Body of pancreas (tissue), 4 donors: ENCODE data around the gene LAPTM5. TPM values are rescaled to one million over a fixed set of nuclear protein-coding genes. Genes with fewer than 3 reads are reported as not detected.

Source experiments
- ATAC-seq: fragments of 150-250 bp; one replicate; pipeline ENCODE4 v1.9.1; 2016
- DNase-seq, 4 donors: peaks; one replicate each; pipeline ENCODE4 v3.0.0-alpha.2; 2019
- H3K27ac ChIP-seq, 4 donors: fragments of 200-600 bp; sonication (generic); 1 replicate in 3 of 4; 2 replicates in 1 of 4; pipeline versions ENCODE4 v1.5.1 to v1.6.1; 2016 to 2019; ENCODE audit warnings: mild to moderate bottlenecking in 1 of 4, mixed read lengths in 1 of 4, moderate library complexity in 1 of 4
- H3K27me3 ChIP-seq, 2 donors: fragments of 200-600 bp; sonication (generic); one replicate each; pipeline ENCODE4 v1.6.0; 2016; ENCODE audit warnings: mild to moderate bottlenecking in 1 of 2
- H3K36me3 ChIP-seq, 2 donors: fragments of 200-600 bp; sonication (generic); replicated peaks in 1 of 2; 2 replicates each; pipeline ENCODE4 v1.5.1; 2016; ENCODE audit warnings: low read depth in 2 of 2; ENCODE audit not compliant: insufficient read depth in 1 of 2
- H3K4me1 ChIP-seq: fragments of 200-600 bp; sonication (generic); one replicate; pipeline ENCODE4 v1.6.0; 2016
- H3K4me3 ChIP-seq, 2 donors: fragments of 200-600 bp; sonication (generic); 1 replicate in 1 of 2; 2 replicates in 1 of 2; pipeline ENCODE4 v1.5.1; 2016 to 2019
- H3K9me3 ChIP-seq, 3 donors: fragments of 200-600 bp; sonication (generic); 1 replicate in 2 of 3; 2 replicates in 1 of 3; pipeline ENCODE4 v1.5.1; 2016
- CTCF ChIP-seq, 7 experiments: fragments of 450-650 bp in 4 of 7; fragments of 200-600 bp in 3 of 7; sonication (generic) in 3 of 7; IDR thresholded peaks; one replicate each; pipeline ENCODE4 v1.5.1; 2016 to 2019; ENCODE audit warnings: antibody characterized with exemption in 7 of 7
- POLR2A ChIP-seq, 3 donors: fragments of 450-650 bp; IDR thresholded peaks; one replicate each; pipeline ENCODE4 v1.6.1; 2016; ENCODE audit warnings: antibody characterized with exemption in 3 of 3, mild to moderate bottlenecking in 2 of 3
- WGBS, 2 donors: methylation state at CpG; one replicate each; pipeline ENCODE4 v1.1.5; 2017; 5-methylcytosine and 5-hydroxymethylcytosine counted together
- intact Hi-C: fragments of 100-400 bp; cut with DNase I; formaldehyde crosslinking; loops from one replicate; pipeline ENCODE4 v1.15.1; 2023
- total RNA-seq, 2 donors: library from RNA; depleted of rRNA; stranded (reverse); fragments of >200 nt; gene quantifications; one replicate each; pipeline ENCODE4 v1.1.0, GENCODE V29; 2016

Gene LAPTM5
- total RNA-seq, 2 donors from 2014 or later: 6.3 to 25.2 TPM

GRCh38 chr1:30738715-30739559 lies 18.6 kb downstream of the LAPTM5 start:
- DNase-seq: no peak
- Histone ChIP-seq H3K4me3 (no peak overlapping the region), H3K4me1 (no peaks in the 10 kb centered on the region), H3K36me3 (no peaks in the 10 kb centered on the region), H3K9me3 (no peaks in the 10 kb centered on the region), H3K27ac (no peak overlapping the region), H3K27me3 (no peaks in the 10 kb centered on the region)
- 70 to 71% methylated on average over 8 to 10 of the region's 10 CpGs for WGBS, 2 donors
- TF ChIP-seq POLR2A (IDR thresholded peaks at IDR 0.05) (no peak), CTCF (IDR thresholded peaks at IDR 0.05) (no peak)
- no peak for ATAC-seq
- intact Hi-C loops: no loop called here

GRCh38 chr1:30738040-30738714 lies 19.4 kb downstream of the LAPTM5 start:
- TF ChIP-seq POLR2A (IDR thresholded peaks at IDR 0.05) (no peak), CTCF (IDR thresholded peaks at IDR 0.05) (no peak)
- H3K36me3 ChIP-seq: no peaks in the 10 kb centered on the region
- H3K27ac ChIP-seq: no peak overlapping the region
- intact Hi-C loops: no loop called here
- no peaks in the 10 kb centered on the region for H3K4me1 ChIP-seq
- ATAC-seq: no peak
- no peak for DNase-seq
- no peaks in the 10 kb centered on the region for H3K9me3 ChIP-seq
- H3K27me3 ChIP-seq: no peaks in the 10 kb centered on the region
- H3K4me3 ChIP-seq: no peak overlapping the region
- 63 to 91% methylated on average over 4 to 5 of the region's 5 CpGs for WGBS, 2 donors

- intact Hi-C loops: no loop called here
- no peaks in the 10 kb centered on the region for H3K9me3 ChIP-seq
- TF ChIP-seq POLR2A (IDR thresholded peaks at IDR 0.05) (no peak), CTCF (IDR thresholded peaks at IDR 0.05) (no peak)
- no peaks in the 10 kb centered on the region for H3K4me1 ChIP-seq
- 77 to 88% methylated on average over 8 to 14 of the region's 14 CpGs for WGBS, 2 donors
- H3K4me3 ChIP-seq: no peak overlapping the region
- ATAC-seq: no peak
- H3K36me3 ChIP-seq: no peaks in the 10 kb centered on the region
- no peak for DNase-seq
- no peak overlapping the region for H3K27ac ChIP-seq
- H3K27me3 ChIP-seq: no peaks in the 10 kb centered on the region
Measured at GRCh38 chr1:30737357-30738039, 20.1 kb downstream of the LAPTM5 start.

- DNase-seq (no peak), ATAC-seq (no peak)
- TF ChIP-seq POLR2A (IDR thresholded peaks at IDR 0.05) (no peak), CTCF (IDR thresholded peaks at IDR 0.05) (no peak)
- Histone ChIP-seq H3K4me1 (no peaks in the 10 kb centered on the region), H3K9me3 (no peaks in the 10 kb centered on the region), H3K4me3 (no peak overlapping the region), H3K36me3 (no peaks in the 10 kb centered on the region), H3K27ac (no peak overlapping the region), H3K27me3 (no peaks in the 10 kb centered on the region)
- intact Hi-C loops: no loop called here
- WGBS, 2 donors: 83% methylated on average over 5 to 6 of the region's 6 CpGs
Measured at GRCh38 chr1:30735668-30736498, 21.7 kb downstream of the LAPTM5 start.
